ENCODE data around the gene APLP2.

APLP2 gene

GRCh38 chr11:130096823-130097222 lies 27.1 kb downstream of the APLP2 start:
- H3K27me3 ChIP-seq: no peaks in the 10 kb centered on the region
- no peak overlapping the region for H3K9ac ChIP-seq
- H3K9me3 ChIP-seq (replicated peaks in 1 of 11): peaks cover 0 to 12% (median 0%) of the 10 kb centered on the region in 11 experiments; a peak in 1 of 22 replicates
- no peak overlapping the region for H3K27ac ChIP-seq
- H3K4me2 ChIP-seq: peak overlapping the region in 2 of 11 experiments; percentile 58 to 61; a peak in 1 of 22 replicates
- peaks cover 0 to 90% (median 24%) of the 10 kb centered on the region in 10 experiments; a peak in 16 of 20 replicates for H3K4me1 ChIP-seq
- no peak overlapping the region for H3K4me3 ChIP-seq
- H3K36me3 ChIP-seq: peaks cover 0 to 31% (median 5%) of the 10 kb centered on the region in 11 experiments; a peak in 9 of 22 replicates
- TF ChIP-seq Cebpa-rat (IDR thresholded peaks at IDR 0.05): no peak
- H4K20me1 ChIP-seq: peaks cover 53 to 93% (median 90%) of the 10 kb centered on the region in 11 experiments; a peak in 21 of 22 replicates

DNA sequence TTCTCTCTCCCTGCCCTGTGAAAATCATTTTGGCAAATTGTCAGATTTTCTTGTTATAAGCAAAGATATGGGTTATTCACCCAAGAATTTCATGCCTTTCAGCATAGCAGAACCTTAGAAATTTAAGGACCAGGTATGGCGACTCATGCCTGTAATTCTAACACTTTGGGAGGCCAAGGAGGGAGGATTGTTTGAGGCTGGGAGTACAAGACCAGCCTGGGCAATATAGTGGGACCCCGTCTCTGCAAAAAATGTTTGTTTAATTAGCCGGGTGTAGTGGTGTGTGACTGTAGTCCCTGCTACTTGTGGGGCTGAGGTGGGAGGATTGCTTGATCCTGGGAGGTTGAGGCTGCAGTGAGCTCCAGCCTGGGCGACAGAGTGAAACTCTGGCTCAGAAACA lies 27.6 kb downstream of the APLP2 start:
- Histone ChIP-seq H4K20me1 (peaks cover 56 to 97% (median 94%) of the 10 kb centered on the region in 11 experiments; a peak in 21 of 22 replicates), H3K4me3 (no peak overlapping the region), H3K27me3 (no peaks in the 10 kb centered on the region), H3K4me1 (peaks cover 0 to 95% (median 24%) of the 10 kb centered on the region in 10 experiments; a peak in 16 of 20 replicates), H3K36me3 (peaks cover 0 to 35% (median 5%) of the 10 kb centered on the region in 11 experiments; a peak in 9 of 22 replicates), H3K9ac (no peak overlapping the region), H3K9me3 (replicated peaks in 1 of 11) (peaks cover 0 to 12% (median 0%) of the 10 kb centered on the region in 11 experiments; a peak in 1 of 22 replicates), H3K27ac (no peak overlapping the region), H3K4me2 (peak overlapping the region in 3 of 11 experiments; percentile 5 to 21 (median 8); a peak in 1 of 22 replicates)
- no peak for TF ChIP-seq Cebpa-rat (IDR thresholded peaks at IDR 0.05)

DNA sequence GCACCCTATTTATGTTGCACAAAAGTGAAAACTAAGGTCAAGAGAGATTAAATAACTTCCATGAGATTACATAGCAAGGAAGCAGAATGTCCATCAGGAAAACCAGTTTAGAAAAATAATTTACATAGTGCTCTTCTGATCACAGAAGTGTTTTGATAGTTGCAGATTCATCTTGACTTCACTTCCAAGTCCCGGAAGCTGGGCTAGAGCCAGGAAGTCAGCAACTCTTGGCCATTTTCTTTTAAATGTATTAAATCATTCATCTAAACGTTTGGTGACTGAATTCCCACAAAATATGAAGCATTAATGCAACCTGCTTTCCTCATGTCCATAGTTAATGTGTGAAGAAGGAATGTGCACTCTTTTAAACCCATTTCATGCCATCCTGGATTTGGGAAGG lies 29.7 kb downstream of the APLP2 start:
- no peak overlapping the region for H3K9ac ChIP-seq
- H3K9me3 ChIP-seq (replicated peaks in 1 of 11): peaks cover 0 to 11% (median 0%) of the 10 kb centered on the region in 11 experiments; a peak in 1 of 22 replicates
- H3K27me3 ChIP-seq: no peaks in the 10 kb centered on the region
- no peak for TF ChIP-seq Cebpa-rat (IDR thresholded peaks at IDR 0.05)
- peaks cover 0 to 48% (median 5%) of the 10 kb centered on the region in 11 experiments; a peak in 9 of 22 replicates for H3K36me3 ChIP-seq
- H3K4me1 ChIP-seq: peaks cover 0 to 91% (median 26%) of the 10 kb centered on the region in 10 experiments; a peak in 16 of 20 replicates
- H4K20me1 ChIP-seq: peaks cover 74 to 100% (median 100%) of the 10 kb centered on the region in 11 experiments; a peak in 21 of 22 replicates
- H3K4me2 ChIP-seq: peak overlapping the region in 3 of 11 experiments; percentile 31 to 38 (median 35); a peak in 6 of 22 replicates
- H3K4me3 ChIP-seq: no peak overlapping the region
- no peak overlapping the region for H3K27ac ChIP-seq

DNA sequence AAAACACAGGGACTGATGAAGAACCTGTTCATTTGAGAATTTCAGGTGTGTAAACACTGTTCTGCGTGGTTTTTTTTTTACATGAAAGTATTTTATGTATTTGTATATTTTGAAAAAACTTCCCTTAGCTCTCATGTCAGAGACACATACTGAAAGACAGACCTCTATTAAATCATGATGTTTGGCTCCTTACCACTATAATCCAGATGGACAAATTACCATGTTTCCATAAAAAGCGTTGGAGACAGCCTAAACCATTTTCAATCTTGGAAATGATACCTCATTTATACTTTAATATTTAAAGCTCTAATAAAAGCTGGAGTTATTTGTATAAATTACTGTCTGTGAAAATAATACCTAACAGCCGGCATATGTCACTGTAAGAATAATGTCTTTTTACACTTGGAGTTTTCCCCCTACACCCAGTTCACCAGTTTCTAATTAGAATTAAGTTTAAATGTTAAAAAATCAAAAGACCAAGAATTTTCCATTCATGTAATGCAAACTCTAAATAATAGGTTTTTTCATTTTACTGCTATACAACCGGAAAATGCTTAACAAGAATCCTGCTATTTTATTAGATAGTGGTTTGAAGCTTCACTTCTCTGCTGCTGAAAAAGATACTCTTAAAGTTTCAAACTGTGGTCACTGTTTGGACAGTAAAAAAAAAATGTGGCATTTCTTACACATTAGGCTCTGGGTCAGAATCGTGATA lies 30.8 kb downstream of the APLP2 start:
- no peak overlapping the region for H3K4me3 ChIP-seq
- H3K27me3 ChIP-seq: no peaks in the 10 kb centered on the region
- no peak for TF ChIP-seq Cebpa-rat (IDR thresholded peaks at IDR 0.05)
- no peak overlapping the region for H3K27ac ChIP-seq
- no peak overlapping the region for H3K9ac ChIP-seq
- peaks cover 69 to 100% (median 99%) of the 10 kb centered on the region in 11 experiments; a peak in 21 of 22 replicates for H4K20me1 ChIP-seq
- peaks cover 0 to 13% (median 0%) of the 10 kb centered on the region in 11 experiments; a peak in 2 of 22 replicates for H3K9me3 ChIP-seq (replicated peaks in 1 of 11)
- peaks cover 0 to 79% (median 17%) of the 10 kb centered on the region in 10 experiments; a peak in 10 of 20 replicates for H3K4me1 ChIP-seq
- H3K4me2 ChIP-seq: peak overlapping the region in 1 of 11 experiments; percentile 35; a peak in 2 of 22 replicates
- H3K36me3 ChIP-seq: peaks cover 0 to 60% (median 6%) of the 10 kb centered on the region in 11 experiments; a peak in 11 of 22 replicates

DNA sequence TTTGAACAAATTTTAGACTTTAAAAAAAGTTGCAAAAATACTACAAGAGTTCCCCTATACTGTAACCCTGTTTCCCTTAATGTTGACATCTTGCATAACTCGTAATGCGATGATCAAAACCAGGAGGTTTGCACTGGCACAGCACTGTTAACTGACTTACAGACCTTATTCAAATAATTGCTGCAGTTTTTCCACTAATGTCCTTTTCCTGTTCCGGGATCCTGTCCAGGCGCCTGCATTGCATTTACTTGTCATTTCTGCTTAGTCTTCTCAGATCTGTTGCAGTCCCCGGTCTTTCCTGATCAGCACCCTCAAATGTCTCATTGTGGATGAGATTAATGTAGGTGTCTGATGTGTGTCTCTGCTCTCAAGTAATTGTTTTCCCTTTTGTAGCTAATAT lies 32.0 kb downstream of the APLP2 start:
- H3K4me2 ChIP-seq: peak overlapping the region in 1 of 11 experiments; percentile 60; a peak in 1 of 22 replicates
- H4K20me1 ChIP-seq: peaks cover 57 to 100% (median 99%) of the 10 kb centered on the region in 11 experiments; a peak in 21 of 22 replicates
- H3K9me3 ChIP-seq (replicated peaks in 1 of 11): peaks cover 0 to 24% (median 10%) of the 10 kb centered on the region in 11 experiments; a peak in 18 of 22 replicates
- H3K9ac ChIP-seq: no peak overlapping the region
- H3K27me3 ChIP-seq: no peaks in the 10 kb centered on the region
- peaks cover 0 to 68% (median 17%) of the 10 kb centered on the region in 10 experiments; a peak in 10 of 20 replicates for H3K4me1 ChIP-seq
- no peak overlapping the region for H3K27ac ChIP-seq
- H3K36me3 ChIP-seq: peaks cover 0 to 64% (median 18%) of the 10 kb centered on the region in 11 experiments; a peak in 15 of 22 replicates
- TF ChIP-seq Cebpa-rat (IDR thresholded peaks at IDR 0.05): no peak
- no peak overlapping the region for H3K4me3 ChIP-seq

DNA sequence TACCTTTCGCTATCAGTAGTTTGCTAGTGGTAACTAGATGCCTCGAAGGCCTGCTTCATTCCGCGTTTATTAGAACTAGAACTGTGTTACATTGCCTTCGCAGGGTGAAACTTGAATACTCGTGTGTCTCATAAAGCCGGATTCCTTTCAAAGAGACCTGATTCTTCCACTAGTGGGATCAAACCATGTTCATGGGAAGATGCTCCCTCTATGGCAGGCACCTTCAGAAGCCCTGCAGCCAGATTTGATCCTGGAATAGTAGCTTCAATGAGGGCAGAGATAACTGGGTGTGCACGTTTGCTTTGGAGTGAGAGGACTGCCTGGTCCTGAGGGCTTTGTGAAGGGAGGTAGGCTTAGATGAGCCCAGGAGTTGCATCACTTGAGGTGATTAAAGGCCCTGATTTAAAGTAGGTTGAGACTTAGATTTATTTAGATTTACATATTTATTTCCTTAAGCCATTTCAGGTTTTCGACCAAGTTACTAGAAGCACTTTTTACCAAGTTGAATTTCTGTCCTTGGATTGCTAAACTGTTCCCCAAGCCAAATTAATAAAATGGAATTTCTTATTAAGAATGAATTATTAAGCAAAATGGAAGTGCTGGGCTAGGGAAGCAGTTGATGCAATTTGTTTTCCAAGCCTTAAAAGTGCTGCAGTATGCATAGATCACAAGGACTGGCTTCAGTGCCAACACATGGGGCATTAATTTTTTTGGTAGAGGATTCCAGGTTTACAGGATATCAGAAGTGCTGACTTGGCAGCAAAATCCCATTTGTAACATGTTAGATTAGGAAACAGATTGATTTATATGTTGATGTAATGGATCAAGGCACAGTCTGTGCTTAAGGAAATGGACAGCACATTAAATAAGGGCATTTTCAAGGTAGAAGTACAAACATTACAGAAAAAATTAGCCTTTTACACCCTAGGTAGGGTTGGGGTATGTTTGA lies 32.9 kb downstream of the APLP2 start:
- Histone ChIP-seq H3K27me3 (no peaks in the 10 kb centered on the region), H3K27ac (peak overlapping the region in 1 of 11 experiments; percentile 0; a peak in 1 of 22 replicates), H3K36me3 (peaks cover 0 to 69% (median 26%) of the 10 kb centered on the region in 11 experiments; a peak in 16 of 22 replicates), H3K9ac (no peak overlapping the region), H3K9me3 (replicated peaks in 1 of 11) (peaks cover 0 to 33% (median 17%) of the 10 kb centered on the region in 11 experiments; a peak in 18 of 22 replicates), H3K4me3 (no peak overlapping the region), H4K20me1 (peaks cover 50 to 98% (median 95%) of the 10 kb centered on the region in 11 experiments; a peak in 21 of 22 replicates), H3K4me2 (peak overlapping the region in 5 of 11 experiments; percentile 1 to 60 (median 34); a peak in 8 of 22 replicates), H3K4me1 (peaks cover 0 to 60% (median 17%) of the 10 kb centered on the region in 10 experiments; a peak in 10 of 20 replicates)
- no peak for TF ChIP-seq Cebpa-rat (IDR thresholded peaks at IDR 0.05)

DNA sequence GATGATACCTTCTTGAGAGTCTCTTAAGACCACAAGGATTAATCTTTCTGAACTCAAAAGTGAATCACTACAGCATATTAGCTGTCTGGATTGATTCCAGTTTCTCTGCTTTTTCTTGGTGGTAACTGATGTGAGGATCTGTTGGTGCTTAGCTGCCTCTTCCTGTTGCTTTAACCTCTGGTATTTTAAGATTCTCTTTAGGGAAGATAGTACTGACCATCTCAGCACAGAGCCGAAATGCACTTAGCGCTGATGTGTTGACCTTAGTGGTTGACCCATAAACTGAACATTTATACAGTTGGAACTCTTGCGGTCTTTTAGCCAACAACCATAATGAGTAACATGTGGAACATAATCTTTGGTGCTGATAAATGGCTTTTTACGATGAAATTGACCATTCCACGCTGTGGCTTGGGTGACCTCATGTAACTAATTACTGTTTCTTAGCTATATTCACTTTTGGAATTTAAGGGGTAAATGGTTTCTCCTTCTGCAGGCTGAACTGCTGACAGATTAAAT lies 33.7 kb downstream of the APLP2 start:
- peaks cover 0 to 35% (median 17%) of the 10 kb centered on the region in 11 experiments; a peak in 18 of 22 replicates for H3K9me3 ChIP-seq (replicated peaks in 1 of 11)
- no peak overlapping the region for H3K9ac ChIP-seq
- H3K4me3 ChIP-seq: no peak overlapping the region
- no peaks in the 10 kb centered on the region for H3K27me3 ChIP-seq
- peak overlapping the region in 5 of 11 experiments; percentile 1 to 60 (median 34); a peak in 8 of 22 replicates for H3K4me2 ChIP-seq
- H3K4me1 ChIP-seq: peaks cover 0 to 52% (median 14%) of the 10 kb centered on the region in 10 experiments; a peak in 10 of 20 replicates
- TF ChIP-seq Cebpa-rat (IDR thresholded peaks at IDR 0.05): no peak
- peak overlapping the region in 1 of 11 experiments; percentile 0; a peak in 1 of 22 replicates for H3K27ac ChIP-seq
- peaks cover 0 to 69% (median 26%) of the 10 kb centered on the region in 11 experiments; a peak in 16 of 22 replicates for H3K36me3 ChIP-seq
- peaks cover 46 to 90% (median 87%) of the 10 kb centered on the region in 11 experiments; a peak in 21 of 22 replicates for H4K20me1 ChIP-seq

Data from BLaER1 treated with 17β-estradiol and CSF1 and Interleukin-3, amounts not matched to agents 10 nM and 100 nM (cell line).